ENCODE results near the gene HPS1. TPM values are rescaled to one million over a fixed set of nuclear protein-coding genes. Genes with fewer than 3 reads are reported as not detected.

HPS1 gene
- total RNA-seq, 1 donor from 2014 or later = 104 TPM

DNA sequence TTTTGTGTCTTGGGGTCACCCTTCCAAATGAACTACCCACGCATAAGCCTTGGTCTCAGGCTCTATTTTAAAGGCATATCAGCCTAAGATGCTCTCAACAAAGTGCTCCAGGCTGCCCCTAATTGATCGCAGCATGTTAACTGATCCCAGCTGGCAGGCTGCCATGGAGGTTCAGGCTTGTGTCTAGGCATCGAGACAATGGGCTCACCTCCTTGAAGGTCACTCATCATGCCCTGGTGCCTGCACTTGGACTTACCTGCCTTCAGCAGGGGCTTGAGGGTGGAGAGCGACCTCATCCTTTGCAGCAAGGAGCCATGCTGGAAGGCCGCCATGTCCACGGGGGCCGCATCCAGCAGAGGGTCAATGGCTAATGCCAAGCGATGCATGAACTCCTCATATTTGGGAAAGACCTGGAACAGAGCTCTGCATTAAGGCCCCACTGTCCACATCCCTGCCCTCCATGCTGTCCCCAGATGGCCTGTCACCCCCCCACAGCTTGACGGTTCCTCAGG, 49.6 kb downstream of the HPS1 start:
- H3K4me1 Mint-ChIP-seq = peaks cover 1% of the 10 kb centered on the region
- ChIA-PET CTCF (no interaction called here), POLR2A (no interaction called here)
- TF ChIP-seq, protein P1, sequence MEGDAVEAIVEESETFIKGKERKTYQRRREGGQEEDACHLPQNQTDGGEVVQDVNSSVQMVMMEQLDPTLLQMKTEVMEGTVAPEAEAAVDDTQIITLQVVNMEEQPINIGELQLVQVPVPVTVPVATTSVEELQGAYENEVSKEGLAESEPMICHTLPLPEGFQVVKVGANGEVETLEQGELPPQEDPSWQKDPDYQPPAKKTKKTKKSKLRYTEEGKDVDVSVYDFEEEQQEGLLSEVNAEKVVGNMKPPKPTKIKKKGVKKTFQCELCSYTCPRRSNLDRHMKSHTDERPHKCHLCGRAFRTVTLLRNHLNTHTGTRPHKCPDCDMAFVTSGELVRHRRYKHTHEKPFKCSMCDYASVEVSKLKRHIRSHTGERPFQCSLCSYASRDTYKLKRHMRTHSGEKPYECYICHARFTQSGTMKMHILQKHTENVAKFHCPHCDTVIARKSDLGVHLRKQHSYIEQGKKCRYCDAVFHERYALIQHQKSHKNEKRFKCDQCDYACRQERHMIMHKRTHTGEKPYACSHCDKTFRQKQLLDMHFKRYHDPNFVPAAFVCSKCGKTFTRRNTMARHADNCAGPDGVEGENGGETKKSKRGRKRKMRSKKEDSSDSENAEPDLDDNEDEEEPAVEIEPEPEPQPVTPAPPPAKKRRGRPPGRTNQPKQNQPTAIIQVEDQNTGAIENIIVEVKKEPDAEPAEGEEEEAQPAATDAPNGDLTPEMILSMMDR (IDR thresholded peaks at IDR 0.05) = no peak
- no peaks in the 10 kb centered on the region for H3K27me3 Mint-ChIP-seq
- H3K9me3 Mint-ChIP-seq = no peaks in the 10 kb centered on the region
- H3K27ac Mint-ChIP-seq = no peak overlapping the region
- intact Hi-C loops (cut with micrococcal nuclease) = no loop called here
- H3K4me3 Mint-ChIP-seq = no peak overlapping the region
- no peak for DNase-seq
- H3K36me3 Mint-ChIP-seq (ENCODE audit: low read depth) = no peaks in the 10 kb centered on the region
- no peak for ATAC-seq (ENCODE audit: low read depth)

DNA sequence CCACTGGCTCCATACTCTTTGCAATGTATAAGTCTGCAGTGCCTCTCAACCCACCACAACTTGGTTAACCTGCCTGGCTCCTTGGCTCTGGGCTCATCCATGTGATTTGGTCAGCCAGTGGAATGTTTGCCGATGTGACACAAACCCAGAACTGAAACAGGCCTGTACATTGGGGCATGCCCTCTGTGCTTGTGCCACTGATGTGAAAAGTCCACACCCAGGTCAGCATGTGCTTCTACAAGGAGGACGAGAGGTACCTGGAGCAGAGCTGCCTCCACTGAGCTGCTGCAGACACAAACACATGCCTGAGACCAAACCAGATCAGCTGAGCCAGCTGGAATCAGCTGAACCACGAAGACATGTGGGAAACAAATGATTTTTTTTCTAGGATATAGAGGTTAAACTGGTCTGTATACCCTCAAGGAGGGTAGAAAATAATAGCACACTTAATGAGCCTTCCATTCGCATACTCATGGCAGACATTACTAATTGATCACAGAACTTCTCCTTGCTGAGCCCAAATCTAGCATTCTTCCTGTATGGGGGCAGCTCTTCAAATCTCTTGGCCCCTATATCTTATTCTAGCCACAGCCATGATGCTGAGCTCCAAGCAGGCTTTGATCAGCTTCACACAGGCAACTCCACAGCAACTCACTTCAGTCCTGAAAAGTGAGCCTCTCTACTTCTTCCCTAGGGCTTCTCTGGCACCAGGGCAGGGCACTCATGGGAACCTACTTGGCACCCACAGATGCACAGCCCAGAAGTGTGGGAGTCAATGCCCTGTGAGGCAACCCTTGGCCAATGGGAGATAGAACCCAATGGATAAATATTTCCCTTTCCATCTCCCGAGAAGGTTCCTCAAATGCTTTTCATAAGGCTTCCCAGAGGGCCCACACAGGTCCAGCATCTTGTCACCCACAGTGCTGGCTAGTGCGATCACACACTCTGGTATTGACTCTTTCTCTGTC, 50.4 kb downstream of the HPS1 start:
- TF ChIP-seq, protein P1 (IDR thresholded peaks at IDR 0.05) = no peak
- ATAC-seq (ENCODE audit: low read depth) (no peak), DNase-seq (no peak)
- no peaks in the 10 kb centered on the region for H3K27me3 Mint-ChIP-seq
- ChIA-PET CTCF (no interaction called here), POLR2A (no interaction called here)
- H3K27ac Mint-ChIP-seq = no peak overlapping the region
- intact Hi-C loops (cut with micrococcal nuclease) = no loop called here
- no peaks in the 10 kb centered on the region for H3K36me3 Mint-ChIP-seq (ENCODE audit: low read depth)
- H3K9me3 Mint-ChIP-seq = no peaks in the 10 kb centered on the region
- peaks cover 6% of the 10 kb centered on the region for H3K4me1 Mint-ChIP-seq
- no peak overlapping the region for H3K4me3 Mint-ChIP-seq

DNA sequence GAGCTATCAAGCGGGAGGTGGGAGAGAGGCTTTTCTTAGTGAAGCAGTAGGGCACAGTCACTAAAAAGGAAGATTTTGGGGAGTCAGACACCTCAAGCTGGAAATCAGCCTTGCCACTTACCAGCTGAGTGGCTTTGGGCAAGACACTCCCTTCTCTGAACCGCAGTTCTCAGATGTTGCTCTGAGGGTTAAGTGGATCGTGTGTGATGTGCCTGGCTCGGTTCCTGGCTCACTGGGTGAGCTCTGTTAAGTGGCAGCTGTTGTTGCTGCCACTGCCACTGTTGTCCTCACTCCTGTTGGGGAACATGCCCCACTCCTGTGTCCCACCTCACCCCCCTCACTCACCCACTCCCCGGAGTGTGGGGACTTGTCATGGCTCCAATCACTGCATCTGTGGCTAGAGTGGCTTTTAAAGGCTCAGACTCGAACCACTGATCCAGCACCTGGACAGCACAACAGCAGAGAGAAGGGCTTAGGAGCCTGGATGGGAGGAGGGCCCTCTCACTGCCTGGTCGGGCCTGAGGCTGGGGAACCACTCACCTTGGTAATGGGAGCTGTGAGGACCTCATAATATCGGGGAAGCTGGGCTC, 51.8 kb downstream of the HPS1 start:
- POLR2A ChIA-PET = no interaction called here
- ATAC-seq (ENCODE audit: low read depth) (no peak), DNase-seq (no peak)
- CTCF ChIA-PET = no interaction called here
- no peaks in the 10 kb centered on the region for H3K36me3 Mint-ChIP-seq (ENCODE audit: low read depth)
- H3K9me3 Mint-ChIP-seq = no peaks in the 10 kb centered on the region
- intact Hi-C loops (cut with micrococcal nuclease) = no loop called here
- H3K4me1 Mint-ChIP-seq = peaks cover 13% of the 10 kb centered on the region
- TF ChIP-seq, protein P1 (IDR thresholded peaks at IDR 0.05) = no peak
- no peaks in the 10 kb centered on the region for H3K27me3 Mint-ChIP-seq
- H3K27ac Mint-ChIP-seq = no peak overlapping the region
- H3K4me3 Mint-ChIP-seq = no peak overlapping the region

DNA sequence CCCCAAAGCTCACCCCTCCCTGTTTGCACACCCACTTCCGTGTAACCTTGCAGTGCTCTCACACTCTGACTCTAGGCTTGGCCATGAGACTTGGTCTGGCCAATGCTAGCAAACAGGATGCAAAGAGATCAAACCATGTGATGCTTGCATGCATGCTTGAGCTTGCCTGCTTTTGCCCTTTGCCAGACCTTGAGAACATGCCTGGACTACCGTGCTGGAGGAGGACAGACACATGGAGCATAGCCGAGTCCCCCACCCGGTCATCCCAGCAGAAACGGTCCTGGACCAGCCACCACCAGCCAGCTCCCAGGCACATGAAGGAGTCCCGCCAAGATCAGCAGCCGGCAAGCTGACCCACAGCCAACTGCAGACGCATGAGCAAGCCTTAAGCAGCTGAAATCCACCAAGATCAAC, 55.1 kb downstream of the HPS1 start:
- no peaks in the 10 kb centered on the region for H3K9me3 Mint-ChIP-seq
- ChIA-PET CTCF (interaction anchor here (1.0 kb wide), 1 partner anchor 82 kb away, joined by 3 read pairs; no protein-coding TSS in a partner anchor), POLR2A (no interaction called here)
- no peak overlapping the region for H3K4me3 Mint-ChIP-seq
- no peaks in the 10 kb centered on the region for H3K36me3 Mint-ChIP-seq (ENCODE audit: low read depth)
- peaks cover 13% of the 10 kb centered on the region for H3K4me1 Mint-ChIP-seq
- DNase-seq (no peak), ATAC-seq (ENCODE audit: low read depth) (no peak)
- intact Hi-C loops (cut with micrococcal nuclease) = no loop called here
- no peak overlapping the region for H3K27ac Mint-ChIP-seq
- TF ChIP-seq, protein P1 (IDR thresholded peaks at IDR 0.05) = no peak
- no peaks in the 10 kb centered on the region for H3K27me3 Mint-ChIP-seq

DNA sequence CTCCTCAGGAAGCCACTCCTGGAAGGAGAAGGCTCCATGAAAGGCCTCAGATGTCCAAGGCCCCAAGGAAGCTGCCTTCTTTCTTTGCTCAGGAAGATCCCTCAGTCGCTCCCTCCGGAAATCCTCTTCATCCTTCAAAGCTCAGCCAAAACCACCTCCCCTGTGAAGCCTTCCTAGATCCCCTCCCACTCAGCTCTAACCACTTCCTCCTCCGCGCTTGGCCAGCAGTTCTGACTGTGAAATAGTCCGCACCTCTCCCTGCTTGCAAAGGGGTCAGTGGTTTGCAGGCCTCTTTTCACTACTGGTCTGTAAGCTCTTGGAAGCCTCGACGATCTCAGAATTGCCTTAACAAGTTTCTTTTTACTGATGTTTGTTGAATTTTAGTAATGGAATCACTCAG, 55.7 kb downstream of the HPS1 start:
- no peaks in the 10 kb centered on the region for H3K9me3 Mint-ChIP-seq
- DNase-seq = no peak
- ATAC-seq (ENCODE audit: low read depth) = no peak
- TF ChIP-seq, protein P1 (IDR thresholded peaks at IDR 0.05) = no peak
- H3K4me3 Mint-ChIP-seq = no peak overlapping the region
- H3K27ac Mint-ChIP-seq = no peak overlapping the region
- H3K4me1 Mint-ChIP-seq = peaks cover 13% of the 10 kb centered on the region
- H3K36me3 Mint-ChIP-seq (ENCODE audit: low read depth) = no peaks in the 10 kb centered on the region
- ChIA-PET CTCF (interaction anchor here (1.0 kb wide), 1 partner anchor 82 kb away, joined by 3 read pairs; no protein-coding TSS in a partner anchor), POLR2A (no interaction called here)
- no peaks in the 10 kb centered on the region for H3K27me3 Mint-ChIP-seq
- intact Hi-C loops (cut with micrococcal nuclease) = no loop called here
